ENCODE data around the gene UCKL1.
"Not testable (repeated sequence)": the region's sequence is repeated elsewhere in the genome, so short reads cannot be mapped to it uniquely, and the experiment has no call there.

UCKL1 gene

DNA sequence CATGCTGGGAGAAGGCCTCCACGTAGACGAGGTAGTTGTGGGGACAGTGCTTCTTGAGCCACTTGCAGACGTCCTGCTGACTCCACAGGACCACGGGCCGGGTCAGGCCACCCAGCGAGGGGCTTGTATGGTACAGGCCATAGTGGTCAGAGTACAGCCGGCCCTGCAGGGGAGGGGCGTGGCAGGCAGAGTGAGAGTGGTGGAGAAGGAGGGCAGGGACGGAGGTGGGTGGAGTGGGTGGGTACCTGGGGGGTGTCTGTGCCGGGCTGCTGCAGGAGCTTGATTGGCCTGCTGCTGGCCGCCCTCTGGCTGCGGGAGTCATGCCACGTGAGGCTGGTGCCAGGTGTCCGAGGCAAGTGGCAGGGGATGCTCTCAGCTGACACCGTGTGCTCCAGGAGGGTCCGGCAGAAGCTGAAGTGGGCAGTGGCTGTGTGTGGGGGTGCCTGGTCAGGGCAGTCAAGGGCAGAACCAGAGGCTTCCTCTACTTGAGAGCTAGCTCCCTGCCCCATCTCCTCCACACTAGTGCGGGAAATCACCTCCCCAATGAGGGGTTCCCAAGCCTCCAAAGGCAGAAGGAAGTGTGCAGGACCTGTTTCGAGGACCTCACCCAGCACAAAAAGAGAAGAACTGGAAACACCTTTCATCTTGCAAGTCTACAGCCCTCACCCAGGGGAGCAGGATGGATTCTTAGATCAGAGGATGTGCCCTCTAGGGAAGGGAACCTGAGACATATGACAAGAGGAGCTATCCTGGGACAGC, 20.9 kb upstream of the UCKL1 start:
- H3K9me3 Mint-ChIP-seq: no peaks in the 10 kb centered on the region
- no peak for DNase-seq (ENCODE audit: low spot score)
- H3K27ac Mint-ChIP-seq: peak overlapping the region; percentile 88
- H3K36me3 Mint-ChIP-seq (ENCODE audit: low read depth): peaks cover 24% of the 10 kb centered on the region
- peak overlapping the region; percentile 89 for H3K4me3 Mint-ChIP-seq
- peaks cover 45% of the 10 kb centered on the region for H3K4me1 Mint-ChIP-seq (ENCODE audit: low read depth)
- H3K27me3 Mint-ChIP-seq (ENCODE audit: low read depth): no peaks in the 10 kb centered on the region

DNA sequence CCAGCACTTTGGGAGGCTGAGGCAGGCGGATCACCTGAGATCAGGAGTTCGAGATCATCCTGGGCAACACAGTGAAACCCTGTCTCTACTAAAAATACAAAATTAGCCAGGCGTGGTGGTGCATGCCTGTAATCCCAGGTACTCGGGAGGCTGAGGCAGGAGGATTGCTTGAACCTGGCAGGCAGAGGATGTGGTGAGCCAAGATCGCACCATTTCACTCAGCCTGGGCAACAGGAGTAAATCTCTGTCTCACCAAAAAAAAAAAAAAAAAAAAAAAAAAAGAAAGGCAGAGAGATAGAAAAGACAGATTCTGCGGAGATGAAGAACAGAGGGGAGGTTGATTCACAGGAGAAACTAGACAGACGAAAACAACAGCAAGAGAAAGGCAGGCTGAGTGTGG, 20.3 kb upstream of the UCKL1 start:
- not testable (repeated sequence) for H3K27me3 Mint-ChIP-seq (ENCODE audit: low read depth); DNase-seq (ENCODE audit: low spot score); H3K9me3 Mint-ChIP-seq
- Mint-ChIP-seq H3K4me3 (peak overlapping the region; percentile 89), H3K4me1 (ENCODE audit: low read depth) (peaks cover 41% of the 10 kb centered on the region), H3K36me3 (ENCODE audit: low read depth) (peaks cover 22% of the 10 kb centered on the region), H3K27ac (peak overlapping the region; percentile 88)

DNA sequence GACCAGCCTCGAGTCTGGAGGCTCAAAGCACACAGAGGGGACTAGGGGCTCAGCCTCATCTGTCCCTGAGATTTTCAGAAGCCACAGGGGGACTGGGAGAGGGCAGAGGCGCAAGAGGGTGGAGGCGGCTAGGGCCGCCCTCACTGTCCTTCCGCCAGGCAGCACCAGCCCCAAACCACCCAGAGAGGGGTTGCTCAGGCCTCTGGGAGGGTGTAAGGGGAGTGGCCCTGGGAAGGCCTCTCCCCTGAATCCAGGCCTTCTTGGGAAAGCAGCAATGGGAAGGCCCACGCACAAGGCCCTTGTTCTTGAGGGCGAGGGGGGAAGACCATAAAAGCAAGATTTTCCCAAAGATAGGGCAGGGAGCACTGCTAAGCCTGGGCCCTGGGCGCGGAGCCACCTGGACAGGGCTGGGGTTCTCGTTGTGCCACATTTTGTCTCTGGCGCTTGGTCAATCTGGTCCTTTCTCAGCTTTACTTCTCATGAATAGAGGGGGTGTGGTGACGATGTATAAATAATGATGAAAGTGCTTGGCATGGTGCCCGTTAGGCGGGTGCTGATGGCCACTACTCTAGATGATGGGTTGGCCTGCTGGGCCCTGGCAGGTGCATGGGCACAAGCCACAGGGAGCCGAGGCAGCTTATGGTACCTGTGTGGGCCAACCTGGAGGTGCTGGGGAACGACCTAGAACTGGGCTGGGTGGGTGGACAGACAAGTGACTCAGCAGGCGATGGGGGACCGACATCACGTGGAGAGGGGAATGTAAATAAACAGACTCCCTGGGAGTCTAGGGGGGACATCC, 18.4 kb upstream of the UCKL1 start:
- H3K27ac Mint-ChIP-seq: no peak overlapping the region
- no peaks in the 10 kb centered on the region for H3K9me3 Mint-ChIP-seq
- DNase-seq (ENCODE audit: low spot score): no peak
- peaks cover 20% of the 10 kb centered on the region for H3K36me3 Mint-ChIP-seq (ENCODE audit: low read depth)
- H3K27me3 Mint-ChIP-seq (ENCODE audit: low read depth): no peaks in the 10 kb centered on the region
- H3K4me1 Mint-ChIP-seq (ENCODE audit: low read depth): peaks cover 30% of the 10 kb centered on the region
- no peak overlapping the region for H3K4me3 Mint-ChIP-seq

DNA sequence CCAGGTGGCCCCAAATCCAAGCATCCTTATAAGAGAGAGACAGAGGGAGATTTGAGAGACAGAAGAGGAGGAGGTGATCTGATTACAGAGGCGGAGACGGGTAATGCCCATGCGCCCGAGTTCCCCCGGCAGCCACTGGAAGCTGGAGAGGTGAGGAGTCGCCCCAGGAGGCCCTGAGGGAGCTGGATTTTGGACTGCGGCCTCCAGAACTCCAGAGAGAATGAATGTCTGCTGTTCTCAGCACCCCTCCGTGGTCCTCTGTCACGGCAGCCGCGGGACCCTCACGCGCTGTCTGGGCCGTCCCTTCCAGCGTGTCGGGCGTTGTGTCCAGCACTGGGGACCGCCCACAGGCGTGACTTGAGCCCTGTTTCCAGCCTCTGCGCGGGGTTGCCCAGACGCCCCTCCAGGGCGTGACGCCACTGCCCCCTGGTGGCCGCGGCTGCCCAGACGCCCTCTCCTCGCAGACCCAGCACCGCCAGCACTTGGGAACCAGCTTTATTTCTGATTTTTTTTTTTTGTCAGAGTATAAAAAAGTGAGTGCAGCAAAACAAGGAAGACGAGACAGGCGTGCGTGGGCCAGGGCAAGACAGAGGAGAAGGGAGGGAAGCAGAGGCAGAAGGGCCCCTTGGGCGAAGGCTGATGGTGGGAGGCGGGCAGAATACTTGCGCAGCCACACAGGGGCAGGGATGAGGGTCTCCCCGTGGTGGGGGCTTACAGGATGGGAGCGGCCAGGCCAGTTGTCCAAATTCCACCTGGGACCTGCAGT, 17.6 kb upstream of the UCKL1 start:
- H3K27me3 Mint-ChIP-seq (ENCODE audit: low read depth): no peaks in the 10 kb centered on the region
- peaks cover 21% of the 10 kb centered on the region for H3K36me3 Mint-ChIP-seq (ENCODE audit: low read depth)
- H3K4me1 Mint-ChIP-seq (ENCODE audit: low read depth): peaks cover 33% of the 10 kb centered on the region
- no peak overlapping the region for H3K4me3 Mint-ChIP-seq
- peak; percentile 68 for DNase-seq (ENCODE audit: low spot score)
- peak overlapping the region; percentile 19 for H3K27ac Mint-ChIP-seq
- no peaks in the 10 kb centered on the region for H3K9me3 Mint-ChIP-seq

DNA sequence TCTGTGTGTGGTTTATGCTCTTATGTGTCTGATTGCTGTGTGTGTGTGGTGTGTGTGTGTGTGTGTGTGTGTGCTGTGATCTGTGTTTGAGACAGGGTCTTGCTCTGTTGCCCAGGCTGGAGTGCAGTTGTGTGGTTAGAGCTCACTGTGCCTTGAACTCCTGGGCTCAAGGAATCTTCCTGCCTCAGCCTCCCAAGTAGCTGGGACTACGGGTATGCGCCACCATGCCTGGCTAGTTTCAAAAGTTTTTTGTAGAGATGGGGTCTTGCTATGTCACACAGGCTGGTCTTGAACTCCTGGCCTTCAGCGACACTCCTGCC, 16.9 kb upstream of the UCKL1 start:
- no peaks in the 10 kb centered on the region for H3K27me3 Mint-ChIP-seq (ENCODE audit: low read depth)
- DNase-seq (ENCODE audit: low spot score): no peak
- H3K27ac Mint-ChIP-seq: peak overlapping the region; percentile 4
- H3K36me3 Mint-ChIP-seq (ENCODE audit: low read depth): peaks cover 27% of the 10 kb centered on the region
- H3K4me3 Mint-ChIP-seq: no peak overlapping the region
- H3K9me3 Mint-ChIP-seq: no peaks in the 10 kb centered on the region
- H3K4me1 Mint-ChIP-seq (ENCODE audit: low read depth): peaks cover 33% of the 10 kb centered on the region

DNA sequence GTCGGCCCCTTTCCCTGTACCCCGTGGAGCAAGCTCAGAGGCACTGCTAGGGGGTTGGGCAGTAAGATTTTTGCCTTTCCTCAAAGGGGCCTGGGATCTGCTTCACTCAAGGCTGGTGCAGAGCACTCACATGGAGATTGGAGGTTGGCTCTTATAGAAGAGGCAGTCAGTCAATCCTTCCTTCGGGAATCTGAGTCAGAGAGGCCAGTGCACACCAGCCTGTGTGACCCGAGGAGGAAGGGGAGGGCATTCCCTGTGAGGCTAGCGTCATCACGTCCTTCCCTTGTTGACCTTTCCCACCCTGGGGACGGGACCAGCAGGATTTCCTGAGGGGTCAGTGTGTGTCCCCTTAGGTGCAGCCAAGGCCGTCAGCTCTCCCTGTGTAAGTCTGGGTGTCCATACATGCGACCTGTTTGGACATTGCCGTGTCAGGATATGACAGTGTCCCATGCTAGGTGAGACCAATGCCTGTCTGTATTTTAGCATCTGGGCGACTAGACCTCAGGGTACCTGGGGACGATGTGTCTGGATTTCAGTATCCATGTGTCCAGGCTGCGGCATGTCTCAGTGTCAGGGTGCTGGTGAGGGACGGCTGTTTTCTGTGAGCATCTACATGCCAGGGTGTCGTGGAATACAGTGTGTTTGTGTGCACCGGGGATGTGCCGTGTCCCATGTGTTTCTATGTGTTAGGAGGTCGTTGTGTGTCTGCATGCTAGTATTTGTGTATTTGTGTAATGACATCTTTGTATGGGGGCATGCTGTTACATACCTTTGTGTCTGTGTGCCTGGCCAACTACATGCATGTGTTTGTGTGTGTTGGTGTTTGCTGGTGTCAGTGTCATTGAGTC, 16.3 kb upstream of the UCKL1 start:
- Mint-ChIP-seq H3K27ac (no peak overlapping the region), H3K9me3 (no peaks in the 10 kb centered on the region), H3K4me3 (no peak overlapping the region), H3K4me1 (ENCODE audit: low read depth) (peaks cover 28% of the 10 kb centered on the region), H3K36me3 (ENCODE audit: low read depth) (peaks cover 32% of the 10 kb centered on the region), H3K27me3 (ENCODE audit: low read depth) (no peaks in the 10 kb centered on the region)
- DNase-seq (ENCODE audit: low spot score): no peak

DNA sequence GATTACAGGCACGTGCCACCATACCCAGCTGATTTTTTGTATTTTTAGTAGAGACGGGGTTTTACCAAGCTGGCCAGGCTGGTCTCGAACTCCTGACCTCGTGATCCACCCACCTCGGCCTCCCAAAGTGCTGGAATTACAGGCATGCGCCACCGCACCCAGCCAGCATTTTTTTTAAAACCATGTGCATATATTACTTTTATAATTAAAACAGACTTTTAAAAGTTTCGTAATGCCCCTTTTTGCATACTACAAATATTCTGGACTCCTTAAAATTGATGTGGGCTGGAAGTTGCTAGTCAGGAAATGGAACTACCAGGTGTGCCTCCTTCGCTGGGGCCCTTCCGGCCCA, 15.7 kb upstream of the UCKL1 start:
- H3K27ac Mint-ChIP-seq; H3K27me3 Mint-ChIP-seq (ENCODE audit: low read depth); H3K9me3 Mint-ChIP-seq; DNase-seq (ENCODE audit: low spot score); H3K4me3 Mint-ChIP-seq: not testable (repeated sequence)
- Mint-ChIP-seq H3K4me1 (ENCODE audit: low read depth) (peaks cover 22% of the 10 kb centered on the region), H3K36me3 (ENCODE audit: low read depth) (peaks cover 32% of the 10 kb centered on the region)

DNA sequence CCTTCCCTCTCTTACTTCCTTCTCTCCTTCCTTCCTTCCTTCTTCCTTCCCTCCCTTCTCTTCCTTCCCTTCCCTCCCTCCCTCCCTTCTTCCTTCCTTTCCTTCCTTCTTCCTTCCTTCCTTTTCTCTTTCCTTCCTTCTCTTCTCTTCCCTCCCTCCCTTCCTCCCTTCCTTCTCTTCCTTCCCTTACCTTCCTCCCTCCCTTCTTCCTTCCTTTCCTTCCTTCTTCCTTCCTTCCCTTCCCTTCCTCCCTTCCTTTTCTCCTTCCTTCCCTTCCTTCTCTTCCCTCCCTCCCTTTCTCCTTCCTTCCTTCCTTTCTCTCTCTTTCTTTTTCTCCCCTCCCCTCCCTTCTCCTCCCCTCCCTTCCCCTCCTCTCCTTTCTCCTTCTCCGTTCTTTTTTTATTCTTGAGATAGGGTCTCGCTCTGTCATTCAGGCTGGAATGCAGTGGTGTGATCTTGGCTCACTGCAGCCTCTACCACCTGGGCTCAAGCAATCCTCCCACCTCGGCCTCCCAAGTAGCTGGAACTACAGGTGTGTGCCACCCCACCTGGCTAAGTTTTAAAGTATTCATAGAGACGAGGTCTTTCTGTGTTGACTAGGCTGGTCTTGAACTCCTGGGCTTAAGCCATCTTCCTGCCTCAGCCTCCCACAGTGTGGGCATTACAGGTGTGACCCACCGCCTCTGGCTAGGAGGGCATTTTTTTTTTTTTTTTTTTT, 14.7 kb upstream of the UCKL1 start:
- peaks cover 33% of the 10 kb centered on the region for H3K36me3 Mint-ChIP-seq (ENCODE audit: low read depth)

DNA sequence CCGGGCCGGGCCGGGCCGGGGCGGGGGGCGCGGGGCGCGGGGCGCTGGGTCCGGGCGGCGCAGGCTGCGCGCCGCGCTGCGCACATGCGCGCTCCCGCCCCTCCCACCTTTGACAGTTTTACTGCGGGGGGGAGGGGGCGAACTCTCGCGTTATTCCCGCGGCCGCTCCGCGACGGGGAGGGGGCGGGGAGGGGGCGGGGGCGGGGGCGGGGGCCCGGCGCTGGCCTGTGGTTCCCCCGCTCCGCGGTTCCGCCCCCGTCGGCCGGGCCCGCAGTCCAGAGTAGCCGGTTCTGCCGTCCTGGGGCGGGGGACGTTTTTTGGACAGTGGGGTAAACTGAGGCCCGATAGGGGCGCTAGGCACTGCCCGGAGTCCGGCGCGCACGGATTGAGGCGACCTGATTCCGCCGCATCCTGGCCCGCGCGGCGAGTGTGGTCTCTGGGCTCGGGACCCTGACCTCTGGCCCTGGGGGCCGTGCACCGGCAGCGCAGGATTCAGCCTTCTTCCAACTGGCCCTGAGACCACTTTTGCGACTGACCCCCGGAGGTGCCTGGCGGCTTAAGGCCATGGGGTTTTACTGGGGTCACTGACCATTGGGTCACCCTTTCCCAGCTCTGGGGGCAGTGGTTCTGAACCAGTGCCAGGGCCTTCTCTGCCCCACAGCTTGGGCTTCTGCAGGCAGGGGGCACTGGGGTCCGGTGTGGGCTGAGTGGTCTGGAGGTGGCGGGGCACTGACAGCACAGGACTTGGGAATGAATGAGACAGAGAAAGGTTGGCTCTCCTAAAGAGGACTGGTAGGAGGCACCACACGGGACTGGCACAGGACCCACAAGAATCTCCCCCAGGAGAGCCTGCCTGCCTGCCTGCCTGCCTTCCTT, 13.9 kb upstream of the UCKL1 start, which contains the start of gene ZNF512B:
Gene ZNF512B, minus strand, starts transcription at position 93 of the 876 bp plus-strand sequence. CDS start 1,980 bp downstream, outside the sequence.
- no peaks in the 10 kb centered on the region for H3K27me3 Mint-ChIP-seq (ENCODE audit: low read depth)
- peaks cover 34% of the 10 kb centered on the region for H3K36me3 Mint-ChIP-seq (ENCODE audit: low read depth)
- H3K4me3 Mint-ChIP-seq: peak within 1 kb of the TSS; percentile 86
- peak; percentile 43 for DNase-seq (ENCODE audit: low spot score)
- H3K4me1 Mint-ChIP-seq (ENCODE audit: low read depth): peaks cover 13% of the 10 kb centered on the region
- H3K27ac Mint-ChIP-seq: peak within 1 kb of the TSS; percentile 82
- H3K9me3 Mint-ChIP-seq: no peaks in the 10 kb centered on the region

More for the DNA sequence above, 14.7 kb upstream of the UCKL1 start:
- H3K27me3 Mint-ChIP-seq (ENCODE audit: low read depth): no peaks in the 10 kb centered on the region
- peak overlapping the region; percentile 69 for H3K4me3 Mint-ChIP-seq
- H3K9me3 Mint-ChIP-seq: no peaks in the 10 kb centered on the region
- peak overlapping the region; percentile 72 for H3K27ac Mint-ChIP-seq
- H3K4me1 Mint-ChIP-seq (ENCODE audit: low read depth): peaks cover 13% of the 10 kb centered on the region
- no peak for DNase-seq (ENCODE audit: low spot score)

DNA sequence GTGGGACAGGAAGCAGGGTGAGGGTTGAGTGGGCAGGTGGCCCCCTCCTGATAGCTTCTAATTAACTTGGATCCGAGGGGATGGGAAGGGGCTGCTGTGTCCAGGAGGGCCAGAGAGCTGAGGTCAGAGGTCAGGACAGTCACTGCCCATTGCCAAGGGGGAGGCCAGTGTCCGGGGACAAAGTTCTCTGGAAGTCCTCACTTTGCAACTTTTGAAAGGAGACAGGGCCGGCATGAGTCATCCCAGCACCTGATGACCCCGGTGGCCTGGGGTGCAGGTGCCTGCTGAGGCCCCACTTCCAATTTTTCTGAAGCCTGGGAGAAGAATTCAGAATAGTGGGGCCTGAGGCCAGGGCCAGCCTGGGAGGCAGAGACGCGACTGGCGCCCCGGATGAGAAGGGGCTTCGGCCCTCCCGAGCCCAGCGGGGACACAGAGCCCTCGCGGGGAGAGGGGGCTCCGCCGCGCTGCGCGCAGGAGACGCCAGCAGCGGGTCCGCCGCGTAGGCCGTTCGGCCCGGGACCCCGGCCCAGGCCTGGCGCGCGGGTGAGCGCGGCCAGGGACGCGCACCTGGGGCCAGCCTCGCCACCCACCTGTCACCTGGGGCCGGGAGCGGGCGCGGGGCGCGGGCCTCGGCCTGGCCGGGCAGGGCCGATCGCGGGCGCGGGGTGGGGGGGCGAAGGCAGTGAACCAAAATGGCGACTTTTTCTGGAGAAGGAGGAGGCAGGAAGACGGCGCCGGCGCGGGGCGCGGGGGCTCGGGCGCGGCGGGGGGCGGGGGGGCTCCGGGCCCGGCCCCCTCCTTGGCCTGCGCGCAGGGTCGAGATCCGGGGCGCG, 12.9 kb upstream of the UCKL1 start:
- Mint-ChIP-seq H3K4me1 (ENCODE audit: low read depth) (peaks cover 13% of the 10 kb centered on the region), H3K4me3 (peak overlapping the region; percentile 86), H3K27me3 (ENCODE audit: low read depth) (no peaks in the 10 kb centered on the region), H3K36me3 (ENCODE audit: low read depth) (peaks cover 31% of the 10 kb centered on the region), H3K27ac (peak overlapping the region; percentile 82), H3K9me3 (no peaks in the 10 kb centered on the region)
- no peak for DNase-seq (ENCODE audit: low spot score)

DNA sequence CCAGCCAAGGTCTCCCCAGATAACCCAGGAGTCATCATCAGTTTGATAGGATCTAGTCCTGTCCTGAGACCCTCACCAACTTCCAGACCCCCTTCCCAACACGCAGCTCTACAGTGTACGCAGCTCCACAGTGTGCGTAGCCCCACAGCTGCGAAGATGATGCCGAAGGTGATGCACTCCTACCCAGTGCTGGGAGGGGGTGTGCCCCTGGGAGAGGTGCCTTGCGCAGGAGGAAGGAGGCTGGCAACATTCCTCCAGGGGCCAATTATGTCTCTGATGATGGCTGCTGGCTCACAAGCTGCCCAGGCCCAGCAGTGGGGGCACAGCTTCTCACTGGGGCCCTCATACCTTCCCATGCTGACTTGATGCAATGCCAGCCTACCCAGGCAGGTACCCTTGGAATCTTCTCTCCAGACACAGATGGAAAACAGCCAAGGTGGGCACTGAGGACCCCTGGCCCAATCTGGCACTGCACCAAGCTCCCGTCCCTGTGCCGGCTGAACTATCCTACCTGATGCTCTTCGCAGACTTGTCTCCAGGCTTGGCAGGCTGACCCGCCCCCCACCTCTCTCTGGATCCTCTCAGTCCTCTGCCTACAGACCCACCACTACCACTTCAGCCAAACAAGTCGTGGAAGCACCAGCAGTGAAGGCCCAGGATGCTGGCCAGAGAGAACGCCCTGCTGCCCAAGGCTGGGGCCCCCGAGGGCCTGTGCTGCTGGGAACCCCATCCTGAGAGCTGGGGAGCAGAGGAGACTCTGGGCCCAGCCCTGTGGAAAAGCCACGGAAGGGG, 12.1 kb upstream of the UCKL1 start:
- peak overlapping the region; percentile 86 for H3K4me3 Mint-ChIP-seq
- peaks cover 10% of the 10 kb centered on the region for H3K4me1 Mint-ChIP-seq (ENCODE audit: low read depth)
- H3K9me3 Mint-ChIP-seq: no peaks in the 10 kb centered on the region
- no peak for DNase-seq (ENCODE audit: low spot score)
- H3K36me3 Mint-ChIP-seq (ENCODE audit: low read depth): peaks cover 30% of the 10 kb centered on the region
- H3K27ac Mint-ChIP-seq: peak overlapping the region; percentile 82
- no peaks in the 10 kb centered on the region for H3K27me3 Mint-ChIP-seq (ENCODE audit: low read depth)

Data from T-helper 2 cell treated with Interferon-gamma antibody and Interleukin-4, amounts not matched to agents 5 μg/mL and 100 μg/mL, for 36 hours (primary cell).